Measurements from ENCODE around the gene FOXP2. TPM values are rescaled to one million over a fixed set of nuclear protein-coding genes. Genes with fewer than 3 reads are reported as not detected.

FOXP2 gene
- total and polyA plus RNA-seq, 2 of the 13 experiments (the other 11 are each of a cell fraction or from before 2014, with no cell fraction given) = 0.90 TPM; not detected in 1

GRCh38 chr7:114718861-114719260, 304.2 kb downstream of the FOXP2 start (continued):
- no peak for TF ChIP-seq HNRNPL (IDR thresholded peaks at IDR 0.05; ENCODE audit: low read depth, low read length)
- TF ChIP-seq ZNF430 (CRISPR knock-in tag; IDR thresholded peaks at IDR 0.05) = no peak
- no peak for TF ChIP-seq PCBP2 (optimal IDR thresholded peaks at IDR 0.05; ENCODE audit: low read depth, low read length, poor library complexity, severe bottlenecking)
- TF ChIP-seq MTA3 (CRISPR knock-in tag; IDR thresholded peaks at IDR 0.05) = no peak
- TF ChIP-seq CEBPB (IDR thresholded peaks at IDR 0.05; ENCODE audit: borderline replicate concordance, low read depth, low read length) = no peak
- TF ChIP-seq E2F1 (CRISPR knock-in tag; IDR thresholded peaks at IDR 0.05) = no peak
- no peak for TF ChIP-seq ZNF432 (CRISPR knock-in tag; IDR thresholded peaks at IDR 0.05; ENCODE audit: borderline replicate concordance)
- TF ChIP-seq ZNF816 (CRISPR knock-in tag; IDR thresholded peaks at IDR 0.05; ENCODE audit: borderline replicate concordance) = no peak
- no peak for TF ChIP-seq POLR2AphosphoS2 (IDR thresholded peaks at IDR 0.05; ENCODE audit: low read depth, low read length)

GRCh38 chr7:114720725-114721124, 306.1 kb downstream of the FOXP2 start:
- in situ Hi-C loops (cut with HindIII; ENCODE audit: extremely low pct_ligation_motif_present, low pct_unique_long_range_greater_than_20kb) = no loop called here
- no peak for FAIRE-seq
- TF ChIP-seq ZFAT (CRISPR knock-in tag; conservative IDR thresholded peaks at IDR 0.05) (no peak), MIER2 (CRISPR knock-in tag; IDR thresholded peaks at IDR 0.05) (no peak), ZNF510 (CRISPR knock-in tag; IDR thresholded peaks at IDR 0.05; ENCODE audit: low read depth) (no peak), SATB2 (CRISPR knock-in tag; IDR thresholded peaks at IDR 0.05) (no peak), WIZ (CRISPR knock-in tag; IDR thresholded peaks at IDR 0.05) (no peak), CREB1 (IDR thresholded peaks at IDR 0.05) (no peak), CREB1 (CRISPR knock-in tag; IDR thresholded peaks at IDR 0.05) (no peak), ZNF891 (CRISPR knock-in tag; IDR thresholded peaks at IDR 0.05) (no peak), POLR2A (IDR thresholded peaks at IDR 0.05; ENCODE audit: insufficient read depth in 1 of 2, low read depth in 2 of 2, low read length in 2 of 2) (no peak), GTF3A (CRISPR knock-in tag; conservative IDR thresholded peaks at IDR 0.05) (no peak)
- TF ChIP-seq, protein P1, sequence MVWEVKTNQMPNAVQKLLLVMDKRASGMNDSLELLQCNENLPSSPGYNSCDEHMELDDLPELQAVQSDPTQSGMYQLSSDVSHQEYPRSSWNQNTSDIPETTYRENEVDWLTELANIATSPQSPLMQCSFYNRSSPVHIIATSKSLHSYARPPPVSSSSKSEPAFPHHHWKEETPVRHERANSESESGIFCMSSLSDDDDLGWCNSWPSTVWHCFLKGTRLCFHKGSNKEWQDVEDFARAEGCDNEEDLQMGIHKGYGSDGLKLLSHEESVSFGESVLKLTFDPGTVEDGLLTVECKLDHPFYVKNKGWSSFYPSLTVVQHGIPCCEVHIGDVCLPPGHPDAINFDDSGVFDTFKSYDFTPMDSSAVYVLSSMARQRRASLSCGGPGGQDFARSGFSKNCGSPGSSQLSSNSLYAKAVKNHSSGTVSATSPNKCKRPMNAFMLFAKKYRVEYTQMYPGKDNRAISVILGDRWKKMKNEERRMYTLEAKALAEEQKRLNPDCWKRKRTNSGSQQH (CRISPR knock-in tag; IDR thresholded peaks at IDR 0.05; ENCODE audit: low read depth) = no peak
- WGBS (ENCODE audit: low lambda C conversion rate) = 4% methylated on average over 4 of the region's 4 CpGs
- Histone ChIP-seq H2AFZ (ENCODE audit: low read length) (no peak overlapping the region), H4K20me1 (ENCODE audit: insufficient read depth, low read length) (no peaks in the 10 kb centered on the region), H3K4me3 (replicated peaks in 1 of 3; ENCODE audit: insufficient read depth in 1 of 3, low read depth in 2 of 3, low read length in 3 of 3) (no peak overlapping the region), H3K9me3 (ENCODE audit: low read length) (no peaks in the 10 kb centered on the region), H3K79me2 (ENCODE audit: insufficient read depth, low read length) (no peaks in the 10 kb centered on the region), H3K27me3 (ENCODE audit: control insufficient read depth in 1 of 2, insufficient read depth in 2 of 2, low read length in 2 of 2) (no peaks in the 10 kb centered on the region), H3K27ac (ENCODE audit: extremely low read length, insufficient read depth, low read length) (no peak overlapping the region), H3K36me3 (replicated peaks in 1 of 2; ENCODE audit: control insufficient read depth in 1 of 2, insufficient read depth in 2 of 2, low read length in 2 of 2) (no peaks in the 10 kb centered on the region), H3K4me1 (ENCODE audit: insufficient read depth, low read length) (no peaks in the 10 kb centered on the region), H3K9ac (ENCODE audit: insufficient read depth, low read depth, low read length) (no peak overlapping the region), H3K4me2 (ENCODE audit: low read depth, low read length) (no peak overlapping the region)
- no TSS peak for BruUV-seq (replicated peaks)
- DNase-seq (ENCODE audit: low spot score) = no peak
- intact Hi-C loops (cut with micrococcal nuclease; ENCODE audit: unreplicated experiment) = no loop called here
- no peak for ATAC-seq
- ChIA-PET CTCF (ENCODE audit: low intra/inter-chr PET ratio, low total read pairs) (no interaction called here), POLR2A (no interaction called here)
